Ishikawa (cell line): ENCODE measurements around the gene CEACAM5.

Experiments
- CEBPB ChIP-seq: IDR thresholded peaks from 2 replicates; pipeline ENCODE4 v1.6.1; 2012
- CREB1 ChIP-seq: IDR thresholded peaks from 2 replicates; pipeline ENCODE4 v1.6.1; 2012; ENCODE audit warnings: low read depth
- EGR1 ChIP-seq: IDR thresholded peaks from 2 replicates; pipeline ENCODE4 v1.6.1; 2012
- EP300 ChIP-seq: IDR thresholded peaks from 2 replicates; pipeline ENCODE4 v1.6.1; 2012; ENCODE audit warnings: borderline replicate concordance
- FOXM1 ChIP-seq: IDR thresholded peaks from 2 replicates; pipeline ENCODE4 v1.6.1; 2012; ENCODE audit warnings: low read depth, borderline replicate concordance
- NFIC ChIP-seq: IDR thresholded peaks from 2 replicates; pipeline ENCODE4 v1.6.1; 2012
- RAD21 ChIP-seq: IDR thresholded peaks from 2 replicates; pipeline ENCODE4 v1.6.1; 2012; ENCODE audit warnings: low read depth
- TCF12 ChIP-seq: IDR thresholded peaks from 2 replicates; pipeline ENCODE4 v1.6.1; 2012; ENCODE audit warnings: low read depth
- TEAD4 ChIP-seq: IDR thresholded peaks from 2 replicates; pipeline ENCODE4 v1.6.1; 2012
- YY1 ChIP-seq: IDR thresholded peaks from 2 replicates; pipeline ENCODE4 v1.6.1; 2012; ENCODE audit warnings: low read depth
- ZBTB7A ChIP-seq: IDR thresholded peaks from 2 replicates; pipeline ENCODE4 v1.6.1; 2012; ENCODE audit warnings: low read depth
- TF ChIP-seq, protein P1 (sequence below): IDR thresholded peaks from 2 replicates; pipeline ENCODE4 v1.6.1; 2012; ENCODE audit warnings: low read depth, mild to moderate bottlenecking
- TF ChIP-seq, protein P2 (sequence below): IDR thresholded peaks from 2 replicates; pipeline ENCODE4 v1.6.1; 2012
- TF ChIP-seq, protein P3 (sequence below): IDR thresholded peaks from 2 replicates; pipeline ENCODE4 v1.6.1; 2012

Gene CEACAM5

DNA sequence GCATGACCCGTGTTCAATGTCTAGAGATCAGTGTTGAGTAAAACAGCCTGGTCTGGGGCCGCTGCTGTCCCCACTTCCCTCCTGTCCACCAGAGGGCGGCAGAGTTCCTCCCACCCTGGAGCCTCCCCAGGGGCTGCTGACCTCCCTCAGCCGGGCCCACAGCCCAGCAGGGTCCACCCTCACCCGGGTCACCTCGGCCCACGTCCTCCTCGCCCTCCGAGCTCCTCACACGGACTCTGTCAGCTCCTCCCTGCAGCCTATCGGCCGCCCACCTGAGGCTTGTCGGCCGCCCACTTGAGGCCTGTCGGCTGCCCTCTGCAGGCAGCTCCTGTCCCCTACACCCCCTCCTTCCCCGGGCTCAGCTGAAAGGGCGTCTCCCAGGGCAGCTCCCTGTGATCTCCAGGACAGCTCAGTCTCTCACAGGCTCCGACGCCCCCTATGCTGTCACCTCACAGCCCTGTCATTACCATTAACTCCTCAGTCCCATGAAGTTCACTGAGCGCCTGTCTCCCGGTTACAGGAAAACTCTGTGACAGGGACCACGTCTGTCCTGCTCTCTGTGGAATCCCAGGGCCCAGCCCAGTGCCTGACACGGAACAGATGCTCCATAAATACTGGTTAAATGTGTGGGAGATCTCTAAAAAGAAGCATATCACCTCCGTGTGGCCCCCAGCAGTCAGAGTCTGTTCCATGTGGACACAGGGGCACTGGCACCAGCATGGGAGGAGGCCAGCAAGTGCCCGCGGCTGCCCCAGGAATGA lies 1.5 kb upstream of the CEACAM5 start:
- peak; percentile 13; the same call in 1 of the 2 replicates for TF ChIP-seq RAD21
- TF ChIP-seq, protein P1, sequence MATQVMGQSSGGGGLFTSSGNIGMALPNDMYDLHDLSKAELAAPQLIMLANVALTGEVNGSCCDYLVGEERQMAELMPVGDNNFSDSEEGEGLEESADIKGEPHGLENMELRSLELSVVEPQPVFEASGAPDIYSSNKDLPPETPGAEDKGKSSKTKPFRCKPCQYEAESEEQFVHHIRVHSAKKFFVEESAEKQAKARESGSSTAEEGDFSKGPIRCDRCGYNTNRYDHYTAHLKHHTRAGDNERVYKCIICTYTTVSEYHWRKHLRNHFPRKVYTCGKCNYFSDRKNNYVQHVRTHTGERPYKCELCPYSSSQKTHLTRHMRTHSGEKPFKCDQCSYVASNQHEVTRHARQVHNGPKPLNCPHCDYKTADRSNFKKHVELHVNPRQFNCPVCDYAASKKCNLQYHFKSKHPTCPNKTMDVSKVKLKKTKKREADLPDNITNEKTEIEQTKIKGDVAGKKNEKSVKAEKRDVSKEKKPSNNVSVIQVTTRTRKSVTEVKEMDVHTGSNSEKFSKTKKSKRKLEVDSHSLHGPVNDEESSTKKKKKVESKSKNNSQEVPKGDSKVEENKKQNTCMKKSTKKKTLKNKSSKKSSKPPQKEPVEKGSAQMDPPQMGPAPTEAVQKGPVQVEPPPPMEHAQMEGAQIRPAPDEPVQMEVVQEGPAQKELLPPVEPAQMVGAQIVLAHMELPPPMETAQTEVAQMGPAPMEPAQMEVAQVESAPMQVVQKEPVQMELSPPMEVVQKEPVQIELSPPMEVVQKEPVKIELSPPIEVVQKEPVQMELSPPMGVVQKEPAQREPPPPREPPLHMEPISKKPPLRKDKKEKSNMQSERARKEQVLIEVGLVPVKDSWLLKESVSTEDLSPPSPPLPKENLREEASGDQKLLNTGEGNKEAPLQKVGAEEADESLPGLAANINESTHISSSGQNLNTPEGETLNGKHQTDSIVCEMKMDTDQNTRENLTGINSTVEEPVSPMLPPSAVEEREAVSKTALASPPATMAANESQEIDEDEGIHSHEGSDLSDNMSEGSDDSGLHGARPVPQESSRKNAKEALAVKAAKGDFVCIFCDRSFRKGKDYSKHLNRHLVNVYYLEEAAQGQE = no peak

DNA sequence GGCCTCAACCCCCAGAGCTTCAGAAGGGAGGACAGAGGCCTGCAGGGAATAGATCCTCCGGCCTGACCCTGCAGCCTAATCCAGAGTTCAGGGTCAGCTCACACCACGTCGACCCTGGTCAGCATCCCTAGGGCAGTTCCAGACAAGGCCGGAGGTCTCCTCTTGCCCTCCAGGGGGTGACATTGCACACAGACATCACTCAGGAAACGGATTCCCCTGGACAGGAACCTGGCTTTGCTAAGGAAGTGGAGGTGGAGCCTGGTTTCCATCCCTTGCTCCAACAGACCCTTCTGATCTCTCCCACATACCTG lies 969 bp upstream of the CEACAM5 start:
- TF ChIP-seq EGR1 = no peak
- TF ChIP-seq, protein P2, sequence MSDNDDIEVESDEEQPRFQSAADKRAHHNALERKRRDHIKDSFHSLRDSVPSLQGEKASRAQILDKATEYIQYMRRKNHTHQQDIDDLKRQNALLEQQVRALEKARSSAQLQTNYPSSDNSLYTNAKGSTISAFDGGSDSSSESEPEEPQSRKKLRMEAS = no peak
- TF ChIP-seq, protein P3, sequence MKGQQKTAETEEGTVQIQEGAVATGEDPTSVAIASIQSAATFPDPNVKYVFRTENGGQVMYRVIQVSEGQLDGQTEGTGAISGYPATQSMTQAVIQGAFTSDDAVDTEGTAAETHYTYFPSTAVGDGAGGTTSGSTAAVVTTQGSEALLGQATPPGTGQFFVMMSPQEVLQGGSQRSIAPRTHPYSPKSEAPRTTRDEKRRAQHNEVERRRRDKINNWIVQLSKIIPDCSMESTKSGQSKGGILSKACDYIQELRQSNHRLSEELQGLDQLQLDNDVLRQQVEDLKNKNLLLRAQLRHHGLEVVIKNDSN = no peak
- no peak for TF ChIP-seq TCF12
- no peak for TF ChIP-seq NFIC

DNA sequence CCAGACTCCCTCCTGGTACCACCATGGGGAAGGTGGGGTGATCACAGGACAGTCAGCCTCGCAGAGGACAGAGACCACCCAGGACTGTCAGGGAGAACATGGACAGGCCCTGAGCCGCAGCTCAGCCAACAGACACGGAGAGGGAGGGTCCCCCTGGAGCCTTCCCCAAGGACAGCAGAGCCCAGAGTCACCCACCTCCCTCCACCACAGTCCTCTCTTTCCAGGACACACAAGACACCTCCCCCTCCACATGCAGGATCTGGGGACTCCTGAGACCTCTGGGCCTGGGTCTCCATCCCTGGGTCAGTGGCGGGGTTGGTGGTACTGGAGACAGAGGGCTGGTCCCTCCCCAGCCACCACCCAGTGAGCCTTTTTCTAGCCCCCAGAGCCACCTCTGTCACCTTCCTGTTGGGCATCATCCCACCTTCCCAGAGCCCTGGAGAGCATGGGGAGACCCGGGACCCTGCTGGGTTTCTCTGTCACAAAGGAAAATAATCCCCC lies 505 bp upstream of the CEACAM5 start:
- TF ChIP-seq, protein P1 = no peak
- TF ChIP-seq EGR1 (no peak), FOXM1 (no peak), ZBTB7A (no peak), NFIC (no peak), RAD21 (no peak), CEBPB (no peak), CREB1 (no peak), EP300 (no peak), TCF12 (no peak)

DNA sequence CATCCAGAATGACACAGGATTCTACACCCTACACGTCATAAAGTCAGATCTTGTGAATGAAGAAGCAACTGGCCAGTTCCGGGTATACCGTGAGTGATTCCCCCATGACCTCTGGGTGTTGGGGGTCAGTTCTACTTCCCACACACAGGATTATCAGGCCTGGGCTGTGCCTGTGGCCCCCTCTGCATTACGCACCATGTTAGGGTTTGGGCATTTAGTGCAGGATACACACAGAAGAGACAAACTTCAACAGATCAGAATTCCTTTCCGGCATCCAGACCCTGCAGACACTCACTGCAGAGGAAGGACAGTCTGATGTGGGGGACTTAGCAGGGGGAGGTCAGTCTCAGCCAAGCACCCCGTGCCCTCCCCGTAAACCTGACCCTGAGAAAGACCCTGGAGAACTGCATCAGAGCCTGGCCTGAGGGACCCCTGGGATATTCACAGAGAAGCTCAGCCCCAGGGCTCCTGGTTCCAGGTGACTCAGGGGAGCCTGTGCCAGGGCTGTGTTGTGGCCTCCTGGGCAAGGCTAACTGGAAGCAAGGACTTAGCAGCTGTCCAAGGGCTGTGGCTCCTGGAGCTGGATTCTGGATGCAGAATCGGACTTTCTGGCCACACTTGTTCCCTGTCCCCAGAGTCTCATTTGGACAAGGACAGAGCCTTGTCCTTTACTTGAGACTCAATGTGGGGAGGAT lies 1.7 kb downstream of the CEACAM5 start:
- TF ChIP-seq FOXM1 = no peak
- TF ChIP-seq, protein P1 = no peak
- no peak for TF ChIP-seq EP300
- TF ChIP-seq CREB1 = no peak
- TF ChIP-seq, protein P3 = no peak
- TF ChIP-seq RAD21 = no peak
- no peak for TF ChIP-seq CEBPB
- TF ChIP-seq, protein P2 = no peak
- TF ChIP-seq TCF12 = no peak
- no peak for TF ChIP-seq YY1
- no peak for TF ChIP-seq ZBTB7A
- TF ChIP-seq TEAD4 = no peak
- TF ChIP-seq NFIC = no peak
